SK-N-SH treated with all-trans-retinoic acid at 6 μM for 48 hours (cell line): ENCODE results near the gene GAREM1.

Experiments
- ARNTL ChIP-seq: fragments of 450-650 bp; formaldehyde crosslinking; IDR thresholded peaks from 2 replicates; pipeline ENCODE4 v1.5.0; 2020; ENCODE audit warnings: low read depth, mild to moderate bottlenecking, moderate library complexity, borderline replicate concordance
- CSRNP3 ChIP-seq: fragments of 250-450 bp; sonication (Bioruptor Pico); IDR thresholded peaks from 2 replicates; pipeline ENCODE4 v1.5.1; 2021; ENCODE audit warnings: mild to moderate bottlenecking, moderate library complexity
- RARB ChIP-seq: fragments of 250-450 bp; sonication (Bioruptor Pico); IDR thresholded peaks from 2 replicates; pipeline ENCODE4 v1.8.0; 2021; ENCODE audit warnings: mild to moderate bottlenecking, moderate library complexity
- TCF4 ChIP-seq: fragments of 250-450 bp; sonication (Bioruptor Pico); IDR thresholded peaks from 2 replicates; pipeline ENCODE4 v1.8.0; 2021; ENCODE audit warnings: mild to moderate bottlenecking, moderate library complexity, borderline replicate concordance
- TOX ChIP-seq: fragments of 250-450 bp; sonication (Bioruptor Pico); IDR thresholded peaks from 2 replicates; pipeline ENCODE4 v1.8.0; 2021; ENCODE audit warnings: mild to moderate bottlenecking, moderate library complexity, borderline replicate concordance
- ZC3H10 ChIP-seq: fragments of 250-450 bp; sonication (Bioruptor Pico); IDR thresholded peaks from 2 replicates; pipeline ENCODE4 v1.5.1; 2021; ENCODE audit warnings: mild to moderate bottlenecking, moderate library complexity

- no peak for TF ChIP-seq ZC3H10 (CRISPR knock-in tag)
- TF ChIP-seq ARNTL: no peak
- TF ChIP-seq TOX (CRISPR knock-in tag): no peak
- TF ChIP-seq CSRNP3: no peak
- no peak for TF ChIP-seq RARB (CRISPR knock-in tag)
- TF ChIP-seq TCF4 (CRISPR knock-in tag): no peak
These were observed 257.0 kb downstream of the GAREM1 start for GRCh38 chr18:32213693-32214092.
